NCI-H187 (cell line): ENCODE measurements around the gene TRAPPC5.
"Not testable (repeated sequence)": the region's sequence is repeated elsewhere in the genome, so short reads cannot be mapped to it uniquely, and the experiment has no call there.

ENCODE experiments used
- DNase-seq, 2 experiments: peaks; one replicate each; lab custom pipeline; 2025; lab: John Stamatoyannopoulos, UW

TRAPPC5 gene

GRCh38 chr19:7680606-7681339, at the start of gene TRAPPC5:
TRAPPC5 (plus strand) TSS chr19:7680833; CDS start chr19:7682254, 1,421 bp downstream.
- DNase-seq: peak; percentile 37 to 54

DNA sequence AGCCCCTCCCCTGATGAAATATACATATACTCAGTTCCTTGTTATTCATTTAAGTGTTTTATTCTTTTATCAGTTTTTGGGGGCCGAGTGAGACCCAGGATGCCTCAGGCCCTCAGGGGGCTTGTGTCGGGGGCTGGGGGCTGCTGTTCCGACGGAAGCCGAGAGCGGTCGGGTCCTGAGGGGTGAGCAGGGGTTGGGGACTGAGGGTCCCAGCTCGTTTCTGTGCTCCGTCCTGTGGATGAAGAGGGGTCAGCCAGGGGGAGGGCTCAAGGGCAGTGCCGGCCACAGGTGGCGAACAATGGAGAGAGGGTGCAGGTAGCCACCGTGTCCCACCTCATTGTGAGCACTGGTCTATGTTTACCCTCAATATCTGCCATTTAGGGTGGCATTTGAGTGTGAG, 49.1 kb upstream of the TRAPPC5 start:
- DNase-seq: no peak

DNA sequence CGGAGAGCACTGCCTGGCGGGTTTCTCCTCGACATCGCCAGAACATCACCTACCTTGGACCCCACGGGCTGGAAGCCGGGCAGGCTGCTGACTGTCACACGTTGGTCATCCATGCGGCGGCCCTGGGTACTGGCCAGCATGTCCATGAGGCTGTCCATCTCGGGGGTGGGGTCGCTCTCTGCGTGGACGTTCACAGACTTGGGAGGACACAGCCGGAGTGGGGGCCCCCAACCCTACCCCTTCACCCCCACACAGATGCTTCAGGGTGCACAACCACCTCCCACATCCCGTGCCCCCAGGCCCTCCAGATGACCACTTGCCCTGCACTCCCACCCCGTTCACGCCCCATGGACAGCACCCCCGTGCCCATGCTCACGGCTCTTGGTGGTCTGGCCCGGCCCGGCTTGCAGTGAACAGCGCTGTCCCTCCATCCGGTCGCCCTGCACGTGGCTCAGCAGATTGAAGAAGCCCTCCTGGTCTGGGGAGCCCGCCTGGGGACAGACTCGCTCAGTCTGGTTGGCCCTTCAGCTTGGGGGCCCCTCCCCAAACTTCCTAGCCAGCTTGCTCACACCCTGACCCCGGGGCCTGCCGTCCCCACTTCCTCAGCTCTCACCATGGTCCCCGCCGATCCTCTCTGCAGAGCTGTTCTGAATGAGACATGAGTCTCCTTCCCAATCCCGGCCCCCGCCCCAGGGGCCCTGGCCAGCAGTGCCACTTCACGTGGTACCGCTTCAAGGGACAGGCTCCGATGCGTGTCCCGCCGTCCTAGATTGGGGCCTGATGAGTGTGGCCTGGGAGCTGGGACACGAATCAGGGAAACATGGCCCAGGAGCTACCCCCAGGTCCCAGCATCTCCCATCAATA, 48.1 kb upstream of the TRAPPC5 start:
- no peak for DNase-seq

GRCh38 chr19:7633698-7634097, 46.9 kb upstream of the TRAPPC5 start, which contains the start of gene PCP2:
PCP2 (minus strand) TSS chr19:7633719; CDS start chr19:7633457, 262 bp downstream.
- DNase-seq: no peak

- DNase-seq: no peak
Observed at GRCh38 chr19:7635670-7636069, 45.0 kb upstream of the TRAPPC5 start.

GRCh38 chr19:7636317-7636690, 44.3 kb upstream of the TRAPPC5 start:
- DNase-seq: no peak

DNA sequence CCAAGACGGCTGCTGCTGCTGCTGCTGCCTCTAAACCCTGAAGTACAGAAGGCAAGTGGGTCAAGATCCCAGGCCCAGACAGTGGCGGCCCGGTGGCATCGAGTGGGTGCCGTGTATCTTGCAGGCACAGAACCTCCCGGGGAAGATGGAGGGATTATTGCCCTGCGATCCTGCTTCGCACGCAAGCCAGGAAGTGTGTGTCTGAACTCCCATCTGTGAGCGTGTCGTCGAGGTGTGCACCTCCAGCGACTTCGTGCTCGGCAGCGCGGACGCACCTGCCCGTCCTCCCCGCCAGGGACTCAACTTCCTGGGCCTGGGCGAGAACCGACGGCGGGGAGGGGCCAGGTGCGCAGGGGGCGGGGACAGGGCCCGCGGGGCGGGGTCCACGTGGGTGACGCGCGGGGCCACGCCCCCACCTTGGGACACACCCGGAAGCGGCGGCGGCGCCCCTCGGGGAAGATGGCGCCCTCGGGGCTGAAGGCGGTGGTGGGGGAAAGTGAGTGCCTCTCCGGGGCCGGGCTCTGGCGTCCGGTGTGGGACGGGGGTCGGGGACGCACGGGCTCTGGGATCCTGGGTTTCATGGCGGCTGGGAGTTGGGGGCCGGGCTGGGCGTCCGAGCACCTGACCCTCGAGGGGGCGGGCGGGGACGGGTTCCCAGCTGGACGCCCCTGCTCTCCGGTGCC, 43.8 kb upstream of the TRAPPC5 start, which contains the start of gene STXBP2:
Gene STXBP2 (plus strand): TSS at position 420 of the 683 bp plus-strand sequence. CDS start 40 bp downstream, at position 460.
- peak; percentile 25 to 43 for DNase-seq

- DNase-seq: no peak
Observed at GRCh38 chr19:7637374-7638256, 43.0 kb upstream of the TRAPPC5 start.

- no peak for DNase-seq
Observed at GRCh38 chr19:7638802-7639465, 41.7 kb upstream of the TRAPPC5 start.

DNA sequence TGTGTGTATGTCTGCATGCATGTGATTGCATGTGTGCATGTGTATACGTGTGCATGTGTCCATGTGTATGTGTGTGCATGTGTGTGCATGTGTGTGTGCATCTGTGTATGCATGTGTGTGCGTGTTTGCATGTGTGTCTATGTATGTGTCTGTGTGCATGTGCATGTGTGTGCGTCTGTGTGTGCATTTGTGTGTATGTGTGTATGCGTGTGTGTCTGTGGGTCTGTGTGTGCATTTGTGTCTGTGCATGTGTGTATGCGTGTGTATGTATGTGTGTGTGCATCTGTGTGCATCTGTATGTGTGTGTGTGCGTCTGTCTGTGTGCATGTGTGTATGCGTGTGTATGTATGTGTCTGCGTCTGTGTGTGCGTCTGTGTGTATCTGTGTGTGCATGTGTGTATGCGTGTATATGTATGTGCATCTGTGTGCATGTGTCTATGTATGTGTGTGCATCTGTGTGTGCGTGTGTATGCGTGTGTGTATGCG, 40.7 kb upstream of the TRAPPC5 start:
- no peak for DNase-seq

DNA sequence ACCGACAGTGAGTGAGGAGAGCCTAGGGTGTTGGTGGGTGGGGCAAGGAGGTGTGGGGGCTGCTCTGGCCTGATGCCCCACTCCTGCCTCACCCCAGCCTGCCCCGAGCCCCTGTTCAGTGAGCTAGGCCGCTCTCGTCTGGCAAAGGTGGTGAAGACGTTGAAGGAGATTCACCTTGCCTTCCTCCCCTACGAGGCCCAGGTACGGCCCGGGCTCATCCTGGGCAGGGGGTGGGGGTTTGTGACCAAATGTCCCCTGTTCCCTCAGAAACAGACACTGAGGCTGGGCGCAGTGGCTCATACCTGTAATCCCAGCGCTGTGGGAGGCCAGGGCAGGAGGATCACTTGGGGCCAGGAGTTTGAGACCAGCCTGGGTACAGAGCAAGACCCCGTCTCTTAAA, 39.8 kb upstream of the TRAPPC5 start:
- DNase-seq: no peak

DNA sequence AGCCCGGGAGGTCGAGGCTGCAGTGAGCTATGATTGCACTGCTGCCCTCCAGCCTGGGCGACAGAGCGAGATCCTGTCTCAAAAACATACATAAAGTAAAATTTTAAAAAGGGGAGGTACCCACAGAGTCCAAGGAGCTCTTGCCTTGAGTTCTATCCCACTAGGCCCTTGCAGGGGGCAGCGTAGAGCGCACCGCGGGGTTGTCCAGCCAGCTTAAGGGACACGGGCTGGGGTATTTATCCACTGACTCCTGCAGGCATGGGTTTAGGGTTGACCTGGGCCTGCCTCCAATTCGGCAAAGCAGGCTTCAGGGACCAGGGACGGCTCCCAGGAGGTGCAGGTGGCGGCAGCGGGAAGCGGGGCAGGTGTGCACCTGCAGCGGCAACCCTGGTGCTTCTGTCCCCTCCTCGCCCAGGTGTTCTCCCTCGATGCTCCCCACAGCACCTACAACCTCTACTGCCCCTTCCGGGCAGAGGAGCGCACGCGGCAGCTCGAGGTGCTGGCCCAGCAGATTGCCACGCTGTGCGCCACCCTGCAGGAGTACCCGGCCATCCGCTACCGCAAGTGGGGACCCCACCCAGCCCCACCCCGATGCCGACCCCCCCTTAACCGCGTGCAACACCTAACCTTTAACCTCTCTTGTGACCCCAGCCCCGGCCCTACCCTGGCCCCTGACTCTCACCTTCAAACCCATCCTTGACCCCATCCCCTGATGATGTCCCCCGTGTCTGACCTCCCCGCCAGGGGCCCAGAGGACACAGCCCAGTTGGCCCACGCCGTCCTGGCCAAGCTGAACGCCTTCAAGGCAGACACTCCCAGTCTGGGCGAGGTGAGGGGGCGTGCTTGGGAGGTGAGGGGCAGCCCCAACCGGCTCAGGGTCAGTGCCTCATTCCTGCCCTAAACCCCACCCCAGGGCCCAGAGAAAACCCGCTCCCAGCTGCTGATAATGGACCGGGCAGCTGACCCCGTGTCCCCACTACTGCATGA, 39.0 kb upstream of the TRAPPC5 start:
- no peak for DNase-seq

- no peak for DNase-seq
Observed at GRCh38 chr19:7642295-7643030, 38.2 kb upstream of the TRAPPC5 start.

DNA sequence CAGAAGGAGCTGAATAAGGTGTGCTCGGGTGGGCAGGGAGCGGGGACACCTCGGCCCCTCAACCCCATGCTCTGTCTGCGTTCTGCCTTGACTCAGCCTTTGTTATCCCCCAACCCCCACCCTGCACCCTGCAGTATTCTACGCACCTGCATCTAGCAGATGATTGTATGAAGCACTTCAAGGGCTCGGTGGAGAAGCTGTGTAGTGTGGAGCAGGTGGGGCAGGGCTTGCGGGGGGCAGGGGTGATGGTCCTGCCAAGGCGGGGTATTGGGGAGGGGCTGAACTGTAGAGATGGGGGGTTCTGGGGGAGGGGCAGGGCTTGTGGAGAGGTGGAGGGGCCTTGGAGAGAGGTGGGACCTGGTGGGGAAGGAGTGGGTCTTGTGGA, 37.6 kb upstream of the TRAPPC5 start:
- DNase-seq: no peak

DNA sequence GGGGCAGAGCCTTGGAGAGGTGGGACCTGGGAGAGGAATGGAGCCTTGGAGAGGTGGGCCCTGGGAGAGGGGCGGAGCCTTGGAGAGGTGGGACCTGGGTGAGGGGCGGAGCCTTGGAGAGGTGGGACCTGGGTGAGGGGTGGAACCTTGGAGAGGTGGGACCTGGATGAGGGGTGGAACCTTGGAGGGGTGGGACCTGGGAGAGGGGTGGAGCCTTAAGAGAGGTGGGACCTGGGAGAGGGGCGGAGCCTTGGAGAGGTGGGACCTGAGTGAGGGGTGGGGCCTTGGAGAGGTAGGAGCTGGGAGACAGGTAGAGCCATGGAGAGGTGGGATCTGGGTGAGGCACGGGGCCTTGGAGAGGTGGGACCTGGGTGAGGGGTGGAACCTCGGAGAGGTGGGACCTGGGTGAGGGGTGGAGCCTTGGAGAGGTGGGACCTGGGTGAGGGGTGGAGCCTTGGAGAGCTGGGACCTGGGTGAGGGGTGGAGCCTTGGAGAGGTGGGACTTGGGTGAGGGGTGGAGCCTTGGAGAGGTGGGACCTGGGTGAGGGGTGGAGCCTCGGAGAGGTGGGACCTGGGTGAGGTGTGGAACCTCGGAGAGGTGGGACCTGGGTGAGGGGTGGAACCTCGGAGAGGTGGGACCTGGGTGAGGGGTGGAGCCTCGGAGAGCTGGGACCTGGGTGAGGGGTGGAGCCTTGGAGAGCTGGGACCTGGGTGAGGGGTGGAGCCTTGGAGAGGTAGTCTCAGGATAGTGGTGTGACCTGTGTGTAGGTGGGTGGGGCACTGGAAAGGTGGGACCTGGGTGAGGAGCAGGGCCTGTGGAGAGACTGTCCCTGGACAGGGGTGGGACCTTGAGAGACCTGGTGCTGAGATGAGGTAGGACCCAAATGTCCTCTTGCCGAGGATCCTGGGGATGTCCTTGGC, 36.7 kb upstream of the TRAPPC5 start:
- not testable (repeated sequence) for DNase-seq

- DNase-seq: no peak
Observed at GRCh38 chr19:7644550-7644877, 36.1 kb upstream of the TRAPPC5 start.

GRCh38 chr19:7645163-7645562, 35.5 kb upstream of the TRAPPC5 start:
- no peak for DNase-seq
